Measurements from ENCODE around the gene FOXL2.

GRCh38 chr3:138907539-138907938 lies 39.4 kb downstream of the FOXL2 start:
- TF ChIP-seq, protein P1, sequence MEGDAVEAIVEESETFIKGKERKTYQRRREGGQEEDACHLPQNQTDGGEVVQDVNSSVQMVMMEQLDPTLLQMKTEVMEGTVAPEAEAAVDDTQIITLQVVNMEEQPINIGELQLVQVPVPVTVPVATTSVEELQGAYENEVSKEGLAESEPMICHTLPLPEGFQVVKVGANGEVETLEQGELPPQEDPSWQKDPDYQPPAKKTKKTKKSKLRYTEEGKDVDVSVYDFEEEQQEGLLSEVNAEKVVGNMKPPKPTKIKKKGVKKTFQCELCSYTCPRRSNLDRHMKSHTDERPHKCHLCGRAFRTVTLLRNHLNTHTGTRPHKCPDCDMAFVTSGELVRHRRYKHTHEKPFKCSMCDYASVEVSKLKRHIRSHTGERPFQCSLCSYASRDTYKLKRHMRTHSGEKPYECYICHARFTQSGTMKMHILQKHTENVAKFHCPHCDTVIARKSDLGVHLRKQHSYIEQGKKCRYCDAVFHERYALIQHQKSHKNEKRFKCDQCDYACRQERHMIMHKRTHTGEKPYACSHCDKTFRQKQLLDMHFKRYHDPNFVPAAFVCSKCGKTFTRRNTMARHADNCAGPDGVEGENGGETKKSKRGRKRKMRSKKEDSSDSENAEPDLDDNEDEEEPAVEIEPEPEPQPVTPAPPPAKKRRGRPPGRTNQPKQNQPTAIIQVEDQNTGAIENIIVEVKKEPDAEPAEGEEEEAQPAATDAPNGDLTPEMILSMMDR (IDR thresholded peaks at IDR 0.05; ENCODE audit: insufficient read depth, low read length, poor library complexity, severe bottlenecking): no peak
- TF ChIP-seq EZH2phosphoT487 (conservative IDR thresholded peaks at IDR 0.05; ENCODE audit: low read length): no peak
